ENCODE results near the gene TTLL11. TPM values are rescaled to one million over a fixed set of nuclear protein-coding genes. Genes with fewer than 3 reads are reported as not detected.
A peak's percentile ranks its signal among the peaks of the same experiment; 100 is the strongest.

TTLL11 gene
- polyA plus RNA-seq (2013, experiment 1 of 2), result 2.0 TPM
- 1.4 TPM for polyA plus RNA-seq (2013, experiment 2 of 2)

DNA sequence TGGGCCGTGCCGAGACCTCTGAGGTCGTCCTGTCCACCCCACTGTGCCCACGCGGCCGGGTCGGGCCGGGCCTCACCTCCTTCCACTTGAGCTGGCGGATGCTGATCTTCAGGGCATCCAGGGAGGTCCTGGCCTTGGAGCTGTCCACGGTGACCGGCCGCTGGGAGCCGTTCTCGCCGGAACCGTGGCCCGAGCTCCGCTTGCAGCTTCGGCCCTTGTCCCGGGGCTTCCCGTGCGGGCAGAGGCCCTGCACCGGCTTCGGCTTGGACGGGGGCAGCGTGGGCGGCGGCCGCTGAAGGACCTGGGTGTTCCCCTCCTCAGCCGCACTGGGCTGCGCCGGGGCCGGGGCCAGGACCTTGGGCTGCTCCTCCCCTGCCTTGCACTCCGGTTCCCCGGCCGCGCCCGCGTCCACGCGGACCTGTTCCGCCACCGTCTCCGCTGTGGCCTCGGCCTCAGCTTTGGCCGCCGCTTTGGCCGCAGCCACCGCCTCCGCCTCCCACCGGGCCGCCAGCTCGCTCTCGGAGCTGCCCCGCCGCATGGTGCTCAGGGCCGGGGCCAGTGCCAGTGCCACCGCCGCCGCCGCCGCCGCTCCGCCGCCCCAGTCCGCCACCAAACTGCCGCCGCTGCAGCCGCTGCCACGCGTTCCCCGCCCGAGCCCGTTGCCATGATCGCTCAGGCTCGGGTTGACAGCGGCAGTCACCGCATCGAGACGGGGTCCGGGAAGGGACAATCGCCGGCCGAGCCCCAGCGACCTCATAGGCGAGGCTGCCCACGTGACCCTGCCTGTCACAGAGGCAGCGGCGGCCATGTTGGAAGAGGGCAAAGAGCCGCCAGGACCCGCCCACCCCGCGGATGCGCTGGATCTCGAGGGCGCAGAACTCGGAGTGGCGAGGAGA lies at the start of gene TTLL11:
Gene TTLL11 (minus strand): TSS at position 698 of the 896 bp plus-strand sequence. CDS start 160 bp downstream, at position 538.
- H2AFZ ChIP-seq (ENCODE audit: low read length), result peak within 1 kb of the TSS; percentile 96
- peak within 1 kb of the TSS; percentile 93 for H3K18ac ChIP-seq (ENCODE audit: low read length)
- peaks cover 0 to 16% (median 3%) of the 10 kb centered on the region in 3 experiments for H3K27me3 ChIP-seq (ENCODE audit: control insufficient read depth in 3 of 3, insufficient read depth in 3 of 3, low read depth in 1 of 3, low read length in 3 of 3)
- no peak within 1 kb of the TSS for H4K91ac ChIP-seq (ENCODE audit: low read depth, low read length, poor library complexity)
- no peak within 1 kb of the TSS for H2BK5ac ChIP-seq (ENCODE audit: low read length)
- H2BK15ac ChIP-seq (ENCODE audit: low read length), result no peak within 1 kb of the TSS
- H3K4me3 ChIP-seq (ENCODE audit: low read length in 2 of 2), result peak within 1 kb of the TSS; percentile 76 to 89
- H3K4ac ChIP-seq (ENCODE audit: low read length), result no peak within 1 kb of the TSS
- H4K8ac ChIP-seq (ENCODE audit: low read depth, low read length), result no peak within 1 kb of the TSS
- H3K9ac ChIP-seq (ENCODE audit: low read depth, low read length, poor library complexity), result peak within 1 kb of the TSS; percentile 89
- H2BK12ac ChIP-seq (ENCODE audit: low read length), result no peak within 1 kb of the TSS
- peak within 1 kb of the TSS; percentile 56 for H3K23ac ChIP-seq (ENCODE audit: low read depth, low read length, poor library complexity)
- H3K4me1 ChIP-seq (ENCODE audit: control insufficient read depth in 2 of 2, insufficient read depth in 1 of 2, low read depth in 1 of 2, low read length in 2 of 2), result peaks cover 2 to 5% of the 10 kb centered on the region in 2 donors
- H3K9me3 ChIP-seq (replicated peaks in 1 of 2; ENCODE audit: control insufficient read depth in 2 of 2, insufficient read depth in 1 of 2, low read depth in 1 of 2, low read length in 2 of 2), result no peaks in the 10 kb centered on the region
- no peak within 1 kb of the TSS for H2BK120ac ChIP-seq (ENCODE audit: low read depth, low read length)
- no peaks in the 10 kb centered on the region for H3K79me1 ChIP-seq (ENCODE audit: low read depth, low read length)
- H3K27ac ChIP-seq (replicated peaks; ENCODE audit: low read length), result no peak within 1 kb of the TSS
- peak within 1 kb of the TSS; percentile 22 for H2AK5ac ChIP-seq (ENCODE audit: low read depth, low read length)
- no CpG with 5 or more reads among the region's 98 CpGs for WGBS, 2 donors (ENCODE audit: extremely low coverage in 2 of 2, insufficient read length in 2 of 2, insufficient replicate concordance in 1 of 2)
- H3K36me3 ChIP-seq (replicated peaks in 1 of 2; ENCODE audit: control insufficient read depth in 2 of 2, insufficient read depth in 2 of 2, low read length in 2 of 2), result no peaks in the 10 kb centered on the region
- DNase-seq (ENCODE audit: low spot score), result peak; percentile 89
- peak within 1 kb of the TSS; percentile 90 for H3K14ac ChIP-seq (ENCODE audit: low read length)
- peak within 1 kb of the TSS; percentile 97 for H3K4me2 ChIP-seq (ENCODE audit: insufficient read depth, low read length, poor library complexity, severe bottlenecking)

GRCh38 chr9:122141671-122142070 lies 48.6 kb upstream of the TTLL11 start:
- H3K9ac ChIP-seq (ENCODE audit: low read depth, low read length, poor library complexity), result no peak overlapping the region
- no peak overlapping the region for H2BK5ac ChIP-seq (ENCODE audit: low read length)
- H2BK15ac ChIP-seq (ENCODE audit: low read length), result no peak overlapping the region
- no peak overlapping the region for H2AFZ ChIP-seq (ENCODE audit: low read length)
- H3K79me1 ChIP-seq (ENCODE audit: low read depth, low read length), result no peaks in the 10 kb centered on the region
- H3K23ac ChIP-seq (ENCODE audit: low read depth, low read length, poor library complexity), result no peak overlapping the region
- H3K27ac ChIP-seq (replicated peaks; ENCODE audit: low read length), result no peak overlapping the region
- H2AK5ac ChIP-seq (ENCODE audit: low read depth, low read length), result no peak overlapping the region
- no peak overlapping the region for H2BK12ac ChIP-seq (ENCODE audit: low read length)
- no peak overlapping the region for H3K14ac ChIP-seq (ENCODE audit: low read length)
- no peak overlapping the region for H3K4me2 ChIP-seq (ENCODE audit: insufficient read depth, low read length, poor library complexity, severe bottlenecking)
- no CpG with 5 or more reads among the region's 5 CpGs for WGBS, 2 donors (ENCODE audit: extremely low coverage in 2 of 2, insufficient read length in 2 of 2, insufficient replicate concordance in 1 of 2)
- H3K4me3 ChIP-seq (ENCODE audit: low read length in 2 of 2), result no peak overlapping the region
- no peak overlapping the region for H3K18ac ChIP-seq (ENCODE audit: low read length)
- no peaks in the 10 kb centered on the region for H3K9me3 ChIP-seq (replicated peaks in 1 of 2; ENCODE audit: control insufficient read depth in 2 of 2, insufficient read depth in 1 of 2, low read depth in 1 of 2, low read length in 2 of 2)
- no peak overlapping the region for H3K4ac ChIP-seq (ENCODE audit: low read length)
- peaks cover 0 to 14% (median 0%) of the 10 kb centered on the region in 3 experiments for H3K27me3 ChIP-seq (ENCODE audit: control insufficient read depth in 3 of 3, insufficient read depth in 3 of 3, low read depth in 1 of 3, low read length in 3 of 3)
- H3K36me3 ChIP-seq (replicated peaks in 1 of 2; ENCODE audit: control insufficient read depth in 2 of 2, insufficient read depth in 2 of 2, low read length in 2 of 2), result peaks cover 10 to 49% of the 10 kb centered on the region in 2 donors
- DNase-seq (ENCODE audit: low spot score), result no peak
- H4K91ac ChIP-seq (ENCODE audit: low read depth, low read length, poor library complexity), result no peak overlapping the region
- no peaks in the 10 kb centered on the region for H3K4me1 ChIP-seq (ENCODE audit: control insufficient read depth in 2 of 2, insufficient read depth in 1 of 2, low read depth in 1 of 2, low read length in 2 of 2)
- no peak overlapping the region for H4K8ac ChIP-seq (ENCODE audit: low read depth, low read length)
- no peak overlapping the region for H2BK120ac ChIP-seq (ENCODE audit: low read depth, low read length)

- Histone ChIP-seq H4K91ac (ENCODE audit: low read depth, low read length, poor library complexity) (no peak overlapping the region), H3K27ac (replicated peaks; ENCODE audit: low read length) (no peak overlapping the region), H4K8ac (ENCODE audit: low read depth, low read length) (no peak overlapping the region), H2BK120ac (ENCODE audit: low read depth, low read length) (no peak overlapping the region), H3K9ac (ENCODE audit: low read depth, low read length, poor library complexity) (no peak overlapping the region), H3K36me3 (replicated peaks in 1 of 2; ENCODE audit: control insufficient read depth in 2 of 2, insufficient read depth in 2 of 2, low read length in 2 of 2) (peaks cover 9 to 38% of the 10 kb centered on the region in 2 donors), H3K4me2 (ENCODE audit: insufficient read depth, low read length, poor library complexity, severe bottlenecking) (no peak overlapping the region), H3K27me3 (ENCODE audit: control insufficient read depth in 3 of 3, insufficient read depth in 3 of 3, low read depth in 1 of 3, low read length in 3 of 3) (peaks cover 0 to 19% (median 0%) of the 10 kb centered on the region in 3 experiments), H3K18ac (ENCODE audit: low read length) (no peak overlapping the region), H3K4me3 (ENCODE audit: low read length in 2 of 2) (no peak overlapping the region), H3K4me1 (ENCODE audit: control insufficient read depth in 2 of 2, insufficient read depth in 1 of 2, low read depth in 1 of 2, low read length in 2 of 2) (no peaks in the 10 kb centered on the region), H3K23ac (ENCODE audit: low read depth, low read length, poor library complexity) (no peak overlapping the region), H2AK5ac (ENCODE audit: low read depth, low read length) (no peak overlapping the region), H3K79me1 (ENCODE audit: low read depth, low read length) (no peaks in the 10 kb centered on the region), H2AFZ (ENCODE audit: low read length) (no peak overlapping the region), H3K14ac (ENCODE audit: low read length) (no peak overlapping the region), H3K4ac (ENCODE audit: low read length) (no peak overlapping the region), H2BK12ac (ENCODE audit: low read length) (no peak overlapping the region), H2BK5ac (ENCODE audit: low read length) (no peak overlapping the region), H3K9me3 (replicated peaks in 1 of 2; ENCODE audit: control insufficient read depth in 2 of 2, insufficient read depth in 1 of 2, low read depth in 1 of 2, low read length in 2 of 2) (no peaks in the 10 kb centered on the region), H2BK15ac (ENCODE audit: low read length) (no peak overlapping the region)
- DNase-seq (ENCODE audit: low spot score), result no peak
- WGBS, 2 donors (ENCODE audit: extremely low coverage in 2 of 2, insufficient read length in 2 of 2, insufficient replicate concordance in 1 of 2), result no CpG with 5 or more reads among the region's 8 CpGs
Observed at GRCh38 chr9:122140368-122141193, 47.5 kb upstream of the TTLL11 start.
